ENCODE data around the gene KCP.
A peak's percentile ranks its signal among the peaks of the same experiment; 100 is the strongest.

The KCP gene

DNA sequence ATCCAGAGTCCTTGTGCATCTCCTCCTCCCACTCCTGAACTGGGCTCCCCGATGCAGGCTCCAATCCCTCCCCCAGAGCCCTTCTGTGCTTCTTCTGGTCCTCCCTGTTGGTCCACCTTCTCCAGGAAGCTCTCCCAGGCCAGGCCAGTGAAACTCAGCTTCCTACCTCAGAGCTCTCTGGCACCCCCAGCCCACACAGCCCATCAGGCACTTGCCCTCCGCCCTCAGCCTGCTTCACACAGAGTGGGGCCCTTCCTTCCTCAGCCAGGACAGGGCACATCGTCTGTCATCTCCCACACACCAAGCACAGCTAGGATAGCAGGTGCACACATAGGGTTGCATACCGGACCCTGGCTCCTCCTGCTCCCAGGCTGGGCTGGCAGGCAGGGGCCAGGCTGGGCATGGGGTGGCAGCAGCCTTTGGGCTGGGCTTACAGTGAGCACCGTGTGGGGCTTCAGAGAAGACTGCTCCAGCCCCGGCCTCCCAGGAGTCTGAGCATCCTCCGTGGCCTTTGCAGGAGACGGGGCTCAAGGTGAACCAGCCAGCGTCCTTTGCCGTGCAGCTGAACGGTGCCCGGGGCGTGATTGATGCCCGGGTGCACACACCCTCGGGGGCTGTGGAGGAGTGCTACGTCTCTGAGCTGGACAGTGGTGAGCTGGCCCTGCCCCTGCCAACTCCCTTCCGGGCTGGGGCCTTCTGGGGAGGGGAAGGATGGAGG is 54.3 kb downstream of the KCP start:
- ATAC-seq (peak; percentile 3), DNase-seq (no peak)
- Mint-ChIP-seq H3K4me3 (no peak overlapping the region), H3K9me3 (no peaks in the 10 kb centered on the region), H3K27ac (no peak overlapping the region), H3K27me3 (no peaks in the 10 kb centered on the region), H3K4me1 (no peaks in the 10 kb centered on the region)

- DNase-seq (no peak), ATAC-seq (no peak)
- Mint-ChIP-seq H3K4me1 (no peaks in the 10 kb centered on the region), H3K27ac (no peak overlapping the region), H3K9me3 (no peaks in the 10 kb centered on the region), H3K4me3 (no peak overlapping the region), H3K27me3 (no peaks in the 10 kb centered on the region)
Observed at GRCh38 chr7:128855559-128855958, 55.0 kb downstream of the KCP start.

DNA sequence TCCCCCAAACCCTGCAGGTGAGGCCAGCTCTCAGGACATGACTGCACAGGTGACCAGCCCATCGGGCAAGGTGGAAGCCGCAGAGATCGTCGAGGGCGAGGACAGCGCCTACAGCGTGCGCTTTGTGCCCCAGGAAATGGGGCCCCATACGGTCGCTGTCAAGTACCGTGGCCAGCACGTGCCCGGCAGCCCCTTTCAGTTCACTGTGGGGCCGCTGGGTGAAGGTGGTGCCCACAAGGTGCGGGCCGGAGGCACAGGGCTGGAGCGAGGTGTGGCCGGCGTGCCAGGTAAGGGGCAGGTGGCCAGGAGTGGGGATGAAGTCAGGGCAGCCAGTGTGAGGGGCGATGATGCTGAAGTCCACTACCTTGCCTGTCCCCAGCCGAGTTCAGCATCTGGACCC is 56.1 kb downstream of the KCP start:
- H3K27me3 Mint-ChIP-seq: no peaks in the 10 kb centered on the region
- ATAC-seq (no peak), DNase-seq (no peak)
- no peak overlapping the region for H3K4me3 Mint-ChIP-seq
- H3K27ac Mint-ChIP-seq: no peak overlapping the region
- H3K4me1 Mint-ChIP-seq: no peaks in the 10 kb centered on the region
- no peaks in the 10 kb centered on the region for H3K9me3 Mint-ChIP-seq

GRCh38 chr7:128853799-128854198 is 56.7 kb downstream of the KCP start:
- no peaks in the 10 kb centered on the region for H3K4me1 Mint-ChIP-seq
- H3K4me3 Mint-ChIP-seq: no peak overlapping the region

GRCh38 chr7:128852537-128853254 is 57.8 kb downstream of the KCP start:
- no peaks in the 10 kb centered on the region for H3K4me1 Mint-ChIP-seq
- H3K27ac Mint-ChIP-seq: no peak overlapping the region
- H3K9me3 Mint-ChIP-seq: no peaks in the 10 kb centered on the region
- H3K27me3 Mint-ChIP-seq: no peaks in the 10 kb centered on the region
- ATAC-seq: no peak
- no peak for DNase-seq
- H3K4me3 Mint-ChIP-seq: no peak overlapping the region

More at GRCh38 chr7:128853799-128854198, 56.7 kb downstream of the KCP start:
- Mint-ChIP-seq H3K27me3 (no peaks in the 10 kb centered on the region), H3K9me3 (no peaks in the 10 kb centered on the region), H3K27ac (no peak overlapping the region)
- ATAC-seq: no peak
- no peak for DNase-seq

GRCh38 chr7:128849804-128850490 is 60.6 kb downstream of the KCP start:
- Mint-ChIP-seq H3K27me3 (no peaks in the 10 kb centered on the region), H3K9me3 (no peaks in the 10 kb centered on the region), H3K4me3 (no peak overlapping the region), H3K4me1 (no peaks in the 10 kb centered on the region), H3K27ac (peak overlapping the region in 1 of 2 donors; percentile 58)
- ATAC-seq: peak; percentile 38
- DNase-seq: no peak

DNA sequence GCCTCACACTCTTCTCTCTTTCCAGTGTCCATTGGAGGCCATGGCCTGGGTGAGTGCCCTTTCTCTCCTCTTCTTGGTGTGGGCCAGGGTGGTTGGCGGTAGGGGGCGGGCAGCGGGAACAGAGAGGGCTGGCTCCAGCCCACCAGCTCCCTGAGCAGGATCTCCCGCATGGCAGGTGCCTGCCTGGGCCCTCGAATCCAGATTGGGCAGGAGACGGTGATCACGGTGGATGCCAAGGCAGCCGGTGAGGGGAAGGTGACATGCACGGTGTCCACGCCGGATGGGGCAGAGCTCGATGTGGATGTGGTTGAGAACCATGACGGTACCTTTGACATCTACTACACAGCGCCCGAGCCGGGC is 61.4 kb downstream of the KCP start:
- Mint-ChIP-seq H3K9me3 (no peaks in the 10 kb centered on the region), H3K4me3 (no peak overlapping the region), H3K27me3 (no peaks in the 10 kb centered on the region), H3K4me1 (no peaks in the 10 kb centered on the region), H3K27ac (no peak overlapping the region)
- DNase-seq (no peak), ATAC-seq (no peak)

- no peak for ATAC-seq
- Mint-ChIP-seq H3K4me1 (no peaks in the 10 kb centered on the region), H3K4me3 (no peak overlapping the region), H3K27ac (no peak overlapping the region), H3K9me3 (no peaks in the 10 kb centered on the region), H3K27me3 (no peaks in the 10 kb centered on the region)
- no peak for DNase-seq
Observed at GRCh38 chr7:128848289-128849155, 62.0 kb downstream of the KCP start.

DNA sequence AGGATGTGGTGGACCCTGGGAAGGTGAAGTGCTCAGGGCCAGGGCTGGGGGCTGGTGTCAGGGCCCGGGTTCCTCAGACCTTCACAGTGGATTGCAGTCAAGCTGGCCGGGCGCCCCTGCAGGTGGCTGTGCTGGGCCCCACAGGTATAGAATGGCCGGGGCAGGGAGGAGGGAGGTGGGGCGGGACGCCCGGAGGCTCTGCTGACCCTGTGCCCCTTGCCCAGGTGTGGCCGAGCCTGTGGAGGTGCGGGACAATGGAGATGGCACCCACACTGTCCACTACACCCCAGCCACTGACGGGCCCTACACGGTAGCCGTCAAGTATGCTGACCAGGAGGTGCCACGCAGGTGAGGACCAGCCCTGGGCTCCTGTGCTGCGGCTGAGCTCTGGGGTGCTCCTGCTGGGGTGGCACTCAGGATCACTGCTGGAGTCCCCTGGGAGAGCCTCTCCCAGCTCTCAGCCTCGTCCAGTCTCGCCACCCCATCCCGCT is 62.7 kb downstream of the KCP start:
- H3K27me3 Mint-ChIP-seq: no peaks in the 10 kb centered on the region
- no peak overlapping the region for H3K27ac Mint-ChIP-seq
- H3K4me1 Mint-ChIP-seq: no peaks in the 10 kb centered on the region
- no peaks in the 10 kb centered on the region for H3K9me3 Mint-ChIP-seq
- DNase-seq (no peak), ATAC-seq (no peak)
- H3K4me3 Mint-ChIP-seq: no peak overlapping the region

- H3K27me3 Mint-ChIP-seq: no peaks in the 10 kb centered on the region
- H3K9me3 Mint-ChIP-seq: no peaks in the 10 kb centered on the region
- H3K27ac Mint-ChIP-seq: no peak overlapping the region
- H3K4me1 Mint-ChIP-seq: peaks cover 5% of the 10 kb centered on the region
- H3K4me3 Mint-ChIP-seq: no peak overlapping the region
- DNase-seq (no peak), ATAC-seq (no peak)
Observed at GRCh38 chr7:128846781-128847444, 63.6 kb downstream of the KCP start.

DNA sequence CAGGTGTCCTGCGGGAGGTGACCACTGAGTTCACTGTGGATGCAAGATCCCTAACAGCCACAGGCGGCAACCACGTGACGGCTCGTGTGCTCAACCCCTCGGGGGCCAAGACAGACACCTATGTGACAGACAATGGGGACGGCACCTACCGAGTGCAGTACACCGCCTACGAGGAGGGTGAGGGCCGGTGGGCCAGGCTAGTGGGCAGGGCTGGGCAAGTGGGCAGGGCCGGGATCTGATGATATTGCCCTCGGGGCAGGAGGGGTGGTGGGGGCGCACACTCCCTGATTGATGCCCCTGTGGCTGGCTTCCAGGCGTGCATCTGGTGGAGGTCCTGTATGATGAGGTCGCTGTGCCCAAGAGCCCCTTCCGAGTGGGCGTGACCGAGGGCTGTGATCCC is 64.5 kb downstream of the KCP start:
- peaks cover 13% of the 10 kb centered on the region for H3K4me1 Mint-ChIP-seq
- no peak for DNase-seq
- H3K27me3 Mint-ChIP-seq: no peaks in the 10 kb centered on the region
- no peak for ATAC-seq
- H3K9me3 Mint-ChIP-seq: no peaks in the 10 kb centered on the region
- H3K4me3 Mint-ChIP-seq: no peak overlapping the region
- H3K27ac Mint-ChIP-seq: no peak overlapping the region

- H3K9me3 Mint-ChIP-seq: no peaks in the 10 kb centered on the region
- peak overlapping the region in 1 of 2 donors; percentile 19 for H3K27ac Mint-ChIP-seq
- DNase-seq: no peak
- no peaks in the 10 kb centered on the region for H3K27me3 Mint-ChIP-seq
- H3K4me1 Mint-ChIP-seq: peaks cover 18% of the 10 kb centered on the region
- no peak overlapping the region for H3K4me3 Mint-ChIP-seq
- no peak for ATAC-seq
Observed at GRCh38 chr7:128845475-128845874, 65.0 kb downstream of the KCP start.

DNA sequence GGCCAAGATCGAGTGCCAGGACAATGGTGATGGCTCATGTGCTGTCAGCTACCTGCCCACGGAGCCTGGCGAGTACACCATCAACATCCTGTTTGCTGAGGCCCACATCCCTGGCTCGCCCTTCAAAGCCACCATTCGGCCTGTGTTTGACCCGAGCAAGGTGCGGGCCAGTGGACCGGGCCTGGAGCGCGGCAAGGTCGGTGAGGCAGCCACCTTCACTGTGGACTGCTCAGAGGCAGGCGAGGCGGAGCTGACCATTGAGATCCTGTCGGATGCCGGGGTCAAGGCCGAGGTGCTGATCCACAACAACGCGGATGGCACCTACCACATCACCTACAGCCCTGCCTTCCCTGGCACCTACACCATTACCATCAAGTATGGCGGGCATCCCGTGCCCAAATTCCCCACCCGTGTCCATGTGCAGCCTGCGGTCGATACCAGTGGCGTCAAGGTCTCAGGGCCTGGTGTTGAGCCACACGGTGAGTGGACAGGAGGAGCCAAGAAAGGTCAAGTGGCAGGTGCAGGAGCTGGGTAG is 65.7 kb downstream of the KCP start:
- H3K4me3 Mint-ChIP-seq: no peak overlapping the region
- H3K4me1 Mint-ChIP-seq: peaks cover 19% of the 10 kb centered on the region
- no peak for ATAC-seq
- H3K27me3 Mint-ChIP-seq: no peaks in the 10 kb centered on the region
- DNase-seq: no peak
- no peaks in the 10 kb centered on the region for H3K9me3 Mint-ChIP-seq
- H3K27ac Mint-ChIP-seq: no peak overlapping the region

DNA sequence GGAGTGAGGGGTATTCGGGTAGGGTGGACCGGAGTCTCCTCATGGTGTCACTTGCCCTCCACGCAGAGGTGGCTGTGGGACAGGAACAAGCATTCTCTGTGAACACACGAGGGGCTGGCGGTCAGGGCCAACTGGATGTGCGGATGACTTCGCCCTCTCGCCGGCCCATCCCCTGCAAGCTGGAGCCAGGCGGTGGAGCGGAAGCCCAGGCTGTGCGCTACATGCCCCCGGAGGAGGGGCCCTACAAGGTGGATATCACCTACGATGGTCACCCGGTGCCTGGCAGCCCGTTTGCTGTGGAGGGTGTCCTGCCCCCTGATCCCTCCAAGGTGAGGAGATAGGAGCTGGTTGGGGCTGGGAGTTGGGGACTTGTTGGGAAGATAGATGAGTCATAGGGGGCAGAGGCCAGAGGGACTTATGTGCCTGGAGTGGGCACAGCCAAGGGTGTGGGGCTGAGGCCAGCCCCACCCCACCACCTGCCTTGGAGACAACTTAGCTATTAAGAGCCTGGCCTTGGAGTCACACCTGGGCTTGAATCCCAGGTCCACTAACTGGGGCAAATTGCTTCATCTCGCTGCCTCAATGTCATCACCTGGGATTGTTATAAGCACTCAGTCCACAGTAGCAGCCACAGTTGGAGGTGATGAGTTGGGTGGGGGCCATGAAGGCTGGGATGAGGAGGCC is 66.4 kb downstream of the KCP start:
- H3K4me3 Mint-ChIP-seq: no peak overlapping the region
- no peak overlapping the region for H3K27ac Mint-ChIP-seq
- no peak for DNase-seq
- no peak for ATAC-seq
- H3K27me3 Mint-ChIP-seq: no peaks in the 10 kb centered on the region
- H3K4me1 Mint-ChIP-seq: peaks cover 19% of the 10 kb centered on the region
- no peaks in the 10 kb centered on the region for H3K9me3 Mint-ChIP-seq

All from stimulated activated naive CD8-positive, alpha-beta T cell treated with anti-CD3 and anti-CD28 coated beads, Interleukin-15, amount 100 ng/mL, for 72 hours (primary cell).